Activated T-helper 1 cell treated with anti-CD3 and anti-CD28 coated beads, Interleukin-12 subunit alpha, Interleukin-12 subunit beta, Interleukin-2, Interleukin-4 antibody, amounts not matched to agents 30 ng/mL and 10 ng/mL and 1 ng/mL, durations not matched to agents 14 hours and 24 hours and 36 hours (primary cell): Measurements from ENCODE around the gene AK4. TPM values are rescaled to one million over a fixed set of nuclear protein-coding genes. Genes with fewer than 3 reads are reported as not detected.
"Not testable (repeated sequence)": the region's sequence is repeated elsewhere in the genome, so short reads cannot be mapped to it uniquely, and the experiment has no call there.

ENCODE experiments used
- DNase-seq: peaks from one replicate; pipeline ENCODE4 v3.0.0; 2021; ENCODE audit warnings: low spot score
- H3K27ac Mint-ChIP-seq: one replicate; pipeline ENCODE4 v1.8.0; 2021; ENCODE audit warnings: mild to moderate bottlenecking, mixed read lengths
- H3K27me3 Mint-ChIP-seq: one replicate; pipeline ENCODE4 v1.8.0; 2022; ENCODE audit warnings: mild to moderate bottlenecking, moderate library complexity, mixed read lengths; ENCODE audit not compliant: insufficient read depth
- H3K36me3 Mint-ChIP-seq: one replicate; pipeline ENCODE4 v1.8.0; 2021; ENCODE audit warnings: low read depth, mixed read lengths
- H3K4me1 Mint-ChIP-seq: one replicate; pipeline ENCODE4 v1.8.0; 2021; ENCODE audit warnings: low read depth, mixed read lengths
- H3K4me3 Mint-ChIP-seq: one replicate; pipeline ENCODE4 v1.8.0; 2021; ENCODE audit warnings: mild to moderate bottlenecking, moderate library complexity, mixed read lengths
- H3K9me3 Mint-ChIP-seq: one replicate; pipeline ENCODE4 v1.8.0; 2021; ENCODE audit warnings: mixed read lengths
- intact Hi-C: fragments of 100-400 bp; cut with micrococcal nuclease; formaldehyde crosslinking; loops from one replicate; pipeline ENCODE4 v1.15.1; 2024
- total RNA-seq: library from RNA; stranded (reverse); gene quantifications from 2 replicates; pipeline ENCODE4 v1.2.3, GENCODE V29; 2022

The AK4 gene
- total RNA-seq, 1 donor from 2014 or later, result 108 TPM

DNA sequence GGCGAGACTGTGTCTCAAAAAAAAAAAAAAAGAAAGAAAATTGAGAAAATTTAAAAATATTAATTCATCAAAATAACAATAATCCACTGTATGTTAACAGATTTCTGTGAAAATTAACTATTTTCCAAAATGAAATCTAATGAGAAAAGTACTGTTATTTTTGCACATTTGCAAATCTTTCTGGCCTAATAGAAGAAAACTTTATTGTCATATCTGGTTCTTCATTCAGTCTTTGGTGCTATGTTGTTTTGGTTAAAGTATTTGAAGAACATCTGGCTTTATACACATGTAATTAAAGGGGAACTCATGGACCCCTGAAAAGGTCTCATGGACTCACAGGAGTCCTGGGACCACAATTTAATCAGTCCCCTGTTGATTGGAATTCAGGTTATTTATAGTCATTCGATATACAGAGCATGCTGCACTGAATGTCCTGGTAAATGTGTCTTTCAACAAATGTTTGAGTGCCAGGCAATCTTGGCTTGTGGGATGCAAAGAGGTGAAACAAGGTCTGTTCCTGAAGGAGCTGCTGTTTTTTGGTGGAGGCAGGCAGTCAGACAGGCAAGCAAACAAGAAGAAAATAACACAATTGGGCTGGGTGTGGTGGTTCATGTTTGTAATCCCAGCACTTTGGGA, 9.0 kb downstream of the AK4 start:
- peaks cover 24% of the 10 kb centered on the region for H3K36me3 Mint-ChIP-seq
- no peak overlapping the region for H3K4me3 Mint-ChIP-seq
- H3K4me1 Mint-ChIP-seq, result peaks cover 43% of the 10 kb centered on the region
- H3K27ac Mint-ChIP-seq, result no peak overlapping the region
- no peaks in the 10 kb centered on the region for H3K9me3 Mint-ChIP-seq
- DNase-seq, result no peak
- intact Hi-C loops, result no loop called here
- H3K27me3 Mint-ChIP-seq, result no peaks in the 10 kb centered on the region

DNA sequence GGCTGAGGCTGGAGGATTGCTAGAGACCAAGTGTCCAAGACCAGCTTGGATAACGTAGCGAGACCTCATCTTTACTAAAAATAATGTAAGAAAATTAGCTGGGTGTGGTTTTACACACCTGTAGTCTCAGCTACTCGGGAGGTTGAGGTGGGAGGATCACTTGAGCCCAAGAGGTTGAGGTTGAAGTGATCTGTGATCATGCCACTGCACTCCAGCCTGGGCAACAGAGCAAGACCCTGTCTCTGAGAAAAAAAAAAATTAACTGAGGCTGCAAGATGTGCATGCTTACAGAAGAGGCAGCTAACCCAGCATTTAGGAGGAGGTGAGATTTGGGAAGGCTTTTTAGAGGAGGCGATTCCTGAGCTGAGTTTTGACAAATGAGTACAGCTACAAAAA, 9.5 kb downstream of the AK4 start:
- Mint-ChIP-seq H3K27me3 (no peaks in the 10 kb centered on the region), H3K4me1 (peaks cover 46% of the 10 kb centered on the region), H3K9me3 (no peaks in the 10 kb centered on the region), H3K27ac (no peak overlapping the region), H3K36me3 (peaks cover 25% of the 10 kb centered on the region), H3K4me3 (no peak overlapping the region)
- intact Hi-C loops, result no loop called here
- no peak for DNase-seq

DNA sequence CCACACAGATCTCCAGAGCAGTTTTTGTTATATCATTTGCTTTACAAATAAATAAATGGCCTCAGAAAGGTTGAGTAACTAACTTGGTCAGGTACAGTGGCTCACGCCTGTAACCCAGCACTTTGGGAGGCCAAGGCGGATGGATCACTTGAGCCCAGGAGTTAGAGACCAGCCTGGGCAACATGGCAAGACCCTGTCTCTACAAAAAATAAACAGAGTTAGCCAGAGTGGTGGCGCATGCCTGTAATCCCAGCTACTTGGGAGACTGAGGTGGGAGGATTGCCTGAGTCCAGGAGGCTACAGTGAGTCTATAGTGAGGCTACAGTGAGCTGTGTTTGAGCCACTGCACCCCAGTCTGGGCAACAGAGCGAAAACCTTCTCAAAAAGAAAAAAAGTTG, 11.3 kb downstream of the AK4 start:
- H3K4me3 Mint-ChIP-seq, H3K9me3 Mint-ChIP-seq, intact Hi-C loops, DNase-seq, H3K27me3 Mint-ChIP-seq, H3K27ac Mint-ChIP-seq: not testable (repeated sequence)
- H3K36me3 Mint-ChIP-seq, result peaks cover 28% of the 10 kb centered on the region
- peaks cover 42% of the 10 kb centered on the region for H3K4me1 Mint-ChIP-seq

- intact Hi-C loops, result no loop called here
- no peak for DNase-seq
- Mint-ChIP-seq H3K9me3 (no peaks in the 10 kb centered on the region), H3K4me3 (no peak overlapping the region), H3K36me3 (peaks cover 30% of the 10 kb centered on the region), H3K27ac (no peak overlapping the region), H3K4me1 (peaks cover 43% of the 10 kb centered on the region), H3K27me3 (no peaks in the 10 kb centered on the region)
Observed at GRCh38 chr1:65159801-65160523, 12.0 kb downstream of the AK4 start.

- peaks cover 38% of the 10 kb centered on the region for H3K36me3 Mint-ChIP-seq
- H3K4me3 Mint-ChIP-seq, result no peak overlapping the region
- H3K27me3 Mint-ChIP-seq, result no peaks in the 10 kb centered on the region
- intact Hi-C loops, result no loop called here
- no peak for DNase-seq
- H3K4me1 Mint-ChIP-seq, result peaks cover 54% of the 10 kb centered on the region
- H3K27ac Mint-ChIP-seq, result no peak overlapping the region
- no peaks in the 10 kb centered on the region for H3K9me3 Mint-ChIP-seq
Observed at GRCh38 chr1:65163201-65163805, 15.3 kb downstream of the AK4 start.

GRCh38 chr1:65164101-65164500, 16.1 kb downstream of the AK4 start:
- H3K4me3 Mint-ChIP-seq, DNase-seq, intact Hi-C loops, H3K9me3 Mint-ChIP-seq, H3K27me3 Mint-ChIP-seq, H3K27ac Mint-ChIP-seq: not testable (repeated sequence)
- H3K36me3 Mint-ChIP-seq, result peaks cover 35% of the 10 kb centered on the region
- H3K4me1 Mint-ChIP-seq, result peaks cover 50% of the 10 kb centered on the region

- no peaks in the 10 kb centered on the region for H3K27me3 Mint-ChIP-seq
- intact Hi-C loops, result no loop called here
- no peak for DNase-seq
- H3K36me3 Mint-ChIP-seq, result peaks cover 33% of the 10 kb centered on the region
- H3K9me3 Mint-ChIP-seq, result no peaks in the 10 kb centered on the region
- H3K4me3 Mint-ChIP-seq, result no peak overlapping the region
- H3K4me1 Mint-ChIP-seq, result peaks cover 53% of the 10 kb centered on the region
- H3K27ac Mint-ChIP-seq, result peak overlapping the region; percentile 13
Observed at GRCh38 chr1:65164633-65165032, 16.6 kb downstream of the AK4 start.

DNA sequence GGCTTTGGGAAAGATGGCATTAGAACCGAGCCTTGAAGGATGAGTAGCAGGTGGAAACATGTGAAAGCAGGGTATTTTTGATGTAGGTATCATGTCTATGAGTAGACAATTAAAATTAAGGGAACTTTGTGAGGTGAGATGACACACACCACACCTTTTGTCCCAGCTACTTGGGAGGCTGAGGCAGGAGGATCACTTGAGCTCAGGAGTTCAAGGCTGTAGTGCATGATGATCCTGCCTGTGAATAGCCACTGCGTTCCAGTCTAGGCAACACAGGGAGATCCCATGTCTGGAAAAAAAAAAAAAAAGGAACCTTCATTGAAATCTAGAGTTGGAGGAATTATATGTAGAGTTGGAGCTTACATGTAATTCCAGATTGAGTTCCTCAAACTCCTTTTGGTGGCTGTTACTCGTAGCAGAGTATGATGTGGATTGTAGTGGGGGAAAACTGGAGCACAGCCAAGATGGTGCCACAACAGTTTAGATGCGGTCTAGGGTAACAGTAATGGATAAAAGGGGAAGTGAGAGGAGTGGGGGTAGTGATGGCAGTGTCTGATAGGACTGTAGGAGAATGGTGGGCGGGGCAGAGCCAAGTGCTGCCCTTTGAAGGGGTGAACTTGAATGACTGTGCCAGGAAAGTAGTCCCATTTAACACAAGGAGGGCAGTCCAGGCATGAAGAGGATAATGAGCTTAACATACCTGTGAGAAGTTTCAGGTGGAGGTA, 17.4 kb downstream of the AK4 start:
- no peak for DNase-seq
- peaks cover 60% of the 10 kb centered on the region for H3K4me1 Mint-ChIP-seq
- H3K4me3 Mint-ChIP-seq, result no peak overlapping the region
- H3K27ac Mint-ChIP-seq, result no peak overlapping the region
- H3K36me3 Mint-ChIP-seq, result peaks cover 35% of the 10 kb centered on the region
- H3K27me3 Mint-ChIP-seq, result no peaks in the 10 kb centered on the region
- intact Hi-C loops, result no loop called here
- H3K9me3 Mint-ChIP-seq, result no peaks in the 10 kb centered on the region

GRCh38 chr1:65166572-65167305, 18.7 kb downstream of the AK4 start:
- peaks cover 32% of the 10 kb centered on the region for H3K36me3 Mint-ChIP-seq
- no peaks in the 10 kb centered on the region for H3K9me3 Mint-ChIP-seq
- H3K4me3 Mint-ChIP-seq, result no peak overlapping the region
- no peak overlapping the region for H3K27ac Mint-ChIP-seq
- DNase-seq, result no peak
- H3K27me3 Mint-ChIP-seq, result no peaks in the 10 kb centered on the region
- H3K4me1 Mint-ChIP-seq, result peaks cover 51% of the 10 kb centered on the region
- intact Hi-C loops, result no loop called here

DNA sequence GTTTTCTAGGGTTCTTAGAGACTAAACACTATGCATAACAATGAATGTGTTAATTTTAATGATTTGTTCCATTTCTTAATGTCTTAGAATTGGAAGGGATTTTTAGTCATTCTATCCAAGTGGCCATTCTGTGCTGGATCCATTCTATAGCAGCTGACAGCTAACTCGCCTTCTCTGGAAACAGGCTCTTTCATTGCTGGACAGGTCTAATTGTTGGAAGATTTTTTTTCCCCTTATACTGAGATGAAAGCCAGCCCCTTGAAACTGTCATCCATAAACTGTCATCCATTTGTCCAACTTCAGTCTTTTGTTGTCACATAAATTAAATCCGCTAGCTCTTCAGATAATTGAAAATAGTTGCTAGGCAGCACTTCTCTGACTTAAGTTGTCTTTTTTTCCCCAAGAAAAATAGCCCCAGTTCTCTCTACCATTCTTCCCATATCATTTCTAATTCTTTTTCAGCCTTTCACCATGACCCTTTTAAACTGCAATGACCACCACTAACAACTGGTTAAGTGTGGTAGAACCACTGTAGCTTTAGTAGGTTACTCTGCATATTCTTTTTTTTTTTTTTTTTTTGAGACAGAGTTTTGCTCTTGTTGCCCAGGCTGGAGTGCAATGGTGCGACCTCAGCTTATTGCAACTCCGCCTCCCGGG, 19.7 kb downstream of the AK4 start:
- H3K9me3 Mint-ChIP-seq, result no peaks in the 10 kb centered on the region
- intact Hi-C loops, result no loop called here
- H3K27ac Mint-ChIP-seq, result no peak overlapping the region

GRCh38 chr1:65168867-65169266, 20.9 kb downstream of the AK4 start:
- no peak for DNase-seq
- no peaks in the 10 kb centered on the region for H3K27me3 Mint-ChIP-seq
- H3K36me3 Mint-ChIP-seq, result peaks cover 22% of the 10 kb centered on the region
- no peak overlapping the region for H3K27ac Mint-ChIP-seq
- no peak overlapping the region for H3K4me3 Mint-ChIP-seq
- H3K9me3 Mint-ChIP-seq, result no peaks in the 10 kb centered on the region
- H3K4me1 Mint-ChIP-seq, result peaks cover 37% of the 10 kb centered on the region
- intact Hi-C loops, result no loop called here

More for the DNA sequence above, 19.7 kb downstream of the AK4 start:
- Mint-ChIP-seq H3K4me1 (peaks cover 45% of the 10 kb centered on the region), H3K36me3 (peaks cover 30% of the 10 kb centered on the region), H3K4me3 (no peak overlapping the region), H3K27me3 (no peaks in the 10 kb centered on the region)
- DNase-seq, result no peak

- Mint-ChIP-seq H3K4me3 (no peak overlapping the region), H3K4me1 (peaks cover 34% of the 10 kb centered on the region), H3K36me3 (peaks cover 15% of the 10 kb centered on the region), H3K27ac (no peak overlapping the region), H3K9me3 (no peaks in the 10 kb centered on the region), H3K27me3 (no peaks in the 10 kb centered on the region)
- DNase-seq, result no peak
- intact Hi-C loops, result no loop called here
Observed at GRCh38 chr1:65170511-65171142, 22.6 kb downstream of the AK4 start.
